HFFc6 (cell line): Measurements from ENCODE around the gene PRMT6. TPM values are rescaled to one million over a fixed set of nuclear protein-coding genes. Genes with fewer than 3 reads are reported as not detected.

ENCODE experiments used
- DNase-seq: peaks from one replicate; pipeline ENCODE4 v3.0.0-alpha.2; 2018
- H3K27ac Mint-ChIP-seq: 2 replicates; pipeline ENCODE4 v1.8.0; 2020; ENCODE audit warnings: mild to moderate bottlenecking, mixed read lengths
- H3K27me3 Mint-ChIP-seq: 2 replicates; pipeline ENCODE4 v1.8.0; 2021; ENCODE audit warnings: mild to moderate bottlenecking, moderate library complexity, mixed read lengths; ENCODE audit not compliant: insufficient read depth
- H3K36me3 Mint-ChIP-seq: 2 replicates; pipeline ENCODE4 v1.8.0; 2021; ENCODE audit warnings: low read depth, mixed read lengths
- H3K4me1 Mint-ChIP-seq: 2 replicates; pipeline ENCODE4 v1.8.0; 2020; ENCODE audit warnings: low read depth, mixed read lengths
- H3K4me3 Mint-ChIP-seq: 2 replicates; pipeline ENCODE4 v1.8.0; 2020; ENCODE audit warnings: mild to moderate bottlenecking, moderate library complexity, mixed read lengths
- H3K9me3 Mint-ChIP-seq: 2 replicates; pipeline ENCODE4 v1.8.0; 2020; ENCODE audit warnings: mild to moderate bottlenecking, mixed read lengths
- CTCF ChIP-seq: fragments of 200-600 bp; sonication (generic); IDR thresholded peaks from 2 replicates; pipeline ENCODE4 v1.5.0; 2021; ENCODE audit warnings: antibody characterized with exemption, mild to moderate bottlenecking
- total RNA-seq, 6 experiments: library from RNA; stranded (reverse); fragmentation: NEBNext Ultra II Directional; extraction: Animal tissue kit (Norgen Biotek cat#: 25700); gene quantifications; 2 replicates in 1 of 6; 3 replicates in 5 of 6; pipeline ENCODE4 v1.2.3, GENCODE V29; 2021

The PRMT6 gene
- total RNA-seq, 6 experiments from 2014 or later = 9.7 to 14.8 (median 10.2) TPM

DNA sequence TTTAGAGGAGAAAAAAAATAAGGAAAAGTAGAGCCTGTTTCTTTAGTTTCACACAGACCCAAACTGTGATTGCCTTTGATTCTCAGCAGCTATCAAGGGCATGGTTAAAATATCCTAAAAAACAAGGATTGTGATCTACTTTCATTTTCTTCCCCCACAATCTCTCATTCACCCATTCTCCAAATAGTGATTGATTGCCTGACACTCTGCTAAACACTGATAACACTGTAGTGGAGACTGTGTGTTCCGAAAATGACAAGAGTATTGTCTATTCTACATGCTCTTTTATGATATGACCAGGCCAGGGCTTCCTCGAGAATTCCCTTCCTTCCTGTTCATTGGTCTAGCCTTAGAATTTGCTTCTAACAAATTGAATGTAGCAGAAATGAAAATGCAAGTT lies 40.2 kb downstream of the PRMT6 start:
- Mint-ChIP-seq H3K4me3 (no peak overlapping the region), H3K27ac (no peak overlapping the region), H3K36me3 (no peaks in the 10 kb centered on the region), H3K27me3 (no peaks in the 10 kb centered on the region), H3K4me1 (no peaks in the 10 kb centered on the region), H3K9me3 (no peaks in the 10 kb centered on the region)
- DNase-seq = no peak
- no peak for TF ChIP-seq CTCF

DNA sequence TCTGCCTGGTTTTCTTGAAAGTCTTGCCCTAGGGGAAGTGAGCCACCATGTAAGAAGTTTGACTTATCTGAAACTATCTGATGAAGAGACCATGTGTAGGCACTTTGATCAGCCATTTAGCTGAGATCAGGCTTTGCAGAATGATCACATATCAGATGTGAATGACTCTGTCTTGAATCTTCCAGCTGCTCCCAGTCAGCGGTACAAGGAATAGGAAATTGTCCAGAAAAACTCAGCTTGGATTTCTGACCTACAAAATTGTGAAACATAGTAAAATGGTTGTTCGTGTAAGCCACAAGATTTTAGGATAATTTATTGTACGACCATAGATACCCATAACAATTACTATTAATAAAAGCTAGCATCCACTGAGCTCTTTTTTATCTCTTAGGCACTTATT lies 42.5 kb downstream of the PRMT6 start:
- Mint-ChIP-seq H3K36me3 (no peaks in the 10 kb centered on the region), H3K4me3 (no peak overlapping the region), H3K9me3 (no peaks in the 10 kb centered on the region), H3K27ac (no peak overlapping the region), H3K4me1 (no peaks in the 10 kb centered on the region), H3K27me3 (no peaks in the 10 kb centered on the region)
- no peak for TF ChIP-seq CTCF
- DNase-seq = no peak

GRCh38 chr1:107100331-107100984 lies 44.0 kb downstream of the PRMT6 start:
- H3K4me3 Mint-ChIP-seq = no peak overlapping the region
- no peak for TF ChIP-seq CTCF
- no peak overlapping the region for H3K27ac Mint-ChIP-seq
- no peaks in the 10 kb centered on the region for H3K36me3 Mint-ChIP-seq
- H3K27me3 Mint-ChIP-seq = no peaks in the 10 kb centered on the region
- no peak for DNase-seq
- no peaks in the 10 kb centered on the region for H3K4me1 Mint-ChIP-seq
- H3K9me3 Mint-ChIP-seq = no peaks in the 10 kb centered on the region

DNA sequence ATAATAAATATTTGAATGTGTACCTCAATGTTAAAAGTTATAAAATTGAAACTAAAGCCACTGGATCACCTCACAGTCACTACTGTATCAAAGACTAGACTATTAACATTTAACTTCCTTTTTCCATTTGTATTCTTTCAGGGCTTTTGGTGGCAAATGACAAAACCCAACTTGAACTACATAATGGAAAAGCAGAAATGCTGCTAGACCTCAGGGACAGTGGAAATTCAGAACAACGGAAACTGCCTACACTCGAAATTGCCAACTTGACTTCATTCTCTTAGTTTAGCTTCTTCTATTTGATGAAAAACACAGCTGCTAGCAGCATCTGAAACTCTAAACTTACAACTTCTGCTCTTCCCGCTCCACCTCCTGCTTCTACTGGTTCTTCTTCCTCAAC lies 49.4 kb downstream of the PRMT6 start:
- H3K9me3 Mint-ChIP-seq = no peaks in the 10 kb centered on the region
- no peaks in the 10 kb centered on the region for H3K27me3 Mint-ChIP-seq
- no peak overlapping the region for H3K4me3 Mint-ChIP-seq
- no peaks in the 10 kb centered on the region for H3K36me3 Mint-ChIP-seq
- H3K27ac Mint-ChIP-seq = no peak overlapping the region
- DNase-seq = no peak
- no peak for TF ChIP-seq CTCF
- no peaks in the 10 kb centered on the region for H3K4me1 Mint-ChIP-seq

Other genes with a start within 250 kb of the PRMT6 start
- gene NTNG1, start 84.4 kb downstream of the PRMT6 start, total RNA-seq = 1 to 10 TPM; 1.3 to 8.0 (median 2.2) TPM